GM19468 (cell line): ENCODE measurements around the gene ETV7.

Experiments
- ATAC-seq: cut with Tn5 transposase; IDR thresholded peaks from one replicate; pipeline ENCODE4 v1.9.1; 2021; ENCODE audit warnings: mild to moderate bottlenecking, moderate library complexity, moderate number of reproducible peaks; ENCODE audit not compliant: unreplicated experiment; ENCODE audit errors: extremely low read depth

ETV7 gene

GRCh38 chr6:36386495-36387439 lies 702 bp downstream of the ETV7 start:
- no peak for ATAC-seq

- no peak for ATAC-seq
Measured at GRCh38 chr6:36384095-36384494, 3.4 kb downstream of the ETV7 start.

DNA sequence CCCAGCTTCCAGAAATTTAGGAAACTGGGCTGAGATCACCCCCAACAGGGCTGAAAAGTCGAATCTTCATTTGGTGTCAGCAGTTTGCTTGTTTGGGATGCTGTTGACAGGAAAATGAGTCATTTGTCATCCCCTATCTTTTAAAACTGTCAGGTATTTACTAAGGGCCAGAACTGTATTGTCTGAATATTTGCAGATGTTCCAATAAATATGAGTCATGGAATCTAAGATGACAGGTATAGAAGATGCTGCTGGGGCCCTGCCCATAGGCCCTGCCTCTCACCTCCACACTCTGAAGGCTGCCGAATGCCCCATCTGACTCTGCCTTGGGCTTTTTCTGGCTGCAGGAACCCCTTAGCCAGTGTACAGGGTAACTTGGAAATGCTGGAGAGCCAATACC lies 3.9 kb downstream of the ETV7 start:
- ATAC-seq: no peak

GRCh38 chr6:36382976-36383375 lies 4.5 kb downstream of the ETV7 start:
- ATAC-seq: no peak

- ATAC-seq: no peak
Measured at GRCh38 chr6:36381502-36382389, 5.7 kb downstream of the ETV7 start.

- no peak for ATAC-seq
Measured at GRCh38 chr6:36380166-36380565, 7.3 kb downstream of the ETV7 start.

- ATAC-seq: no peak
Measured at GRCh38 chr6:36378936-36379335, 8.5 kb downstream of the ETV7 start.

DNA sequence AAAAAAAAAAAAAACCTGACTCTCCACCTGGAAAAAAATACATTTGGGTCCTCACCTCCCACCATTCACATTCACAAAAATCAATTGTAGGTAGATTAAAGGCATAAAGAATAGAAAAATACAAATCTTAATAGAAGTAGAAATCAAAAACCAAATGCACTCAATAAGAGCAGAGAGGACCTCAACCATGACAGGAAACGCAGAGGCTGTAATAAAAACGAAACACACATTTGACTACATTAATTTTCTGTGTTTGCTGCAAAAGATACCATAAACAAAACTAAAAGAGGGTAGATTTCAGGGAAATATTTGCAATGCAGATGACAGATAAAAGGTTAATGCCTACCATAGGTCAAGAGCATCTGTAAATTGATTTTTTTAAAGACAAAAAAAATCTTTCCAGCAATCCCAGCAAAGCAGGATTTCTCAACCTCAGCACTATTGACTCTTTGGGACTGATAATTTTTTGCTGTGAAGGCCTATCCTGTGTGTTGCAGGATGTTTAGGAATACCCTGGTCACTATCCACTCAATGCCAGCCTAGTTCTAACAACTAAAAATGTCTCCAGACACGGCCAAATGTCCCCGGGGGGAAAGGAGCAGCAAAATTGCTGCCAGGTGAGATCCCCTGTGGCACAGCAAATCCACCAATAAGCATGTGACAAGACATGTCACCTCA lies 9.1 kb downstream of the ETV7 start:
- ATAC-seq: no peak

DNA sequence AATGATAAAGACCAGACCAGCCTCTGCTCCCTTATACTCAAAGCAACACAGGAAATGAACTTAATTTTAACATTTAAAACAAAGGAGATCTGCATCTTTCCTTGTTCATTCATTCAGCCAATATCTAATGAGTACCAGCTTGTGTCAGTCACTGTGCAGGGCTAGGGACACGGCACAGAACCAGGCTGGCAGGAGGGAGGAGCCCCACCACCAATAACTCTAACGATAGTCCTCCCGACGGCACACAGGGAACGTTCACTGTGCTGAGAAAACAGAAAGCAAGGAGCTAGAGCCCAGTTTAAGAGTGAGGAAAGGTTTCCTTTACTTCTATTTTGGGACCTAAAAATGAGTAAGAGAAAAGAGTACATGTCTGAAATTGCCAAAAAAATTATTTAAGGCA lies 9.9 kb downstream of the ETV7 start:
- ATAC-seq: no peak

DNA sequence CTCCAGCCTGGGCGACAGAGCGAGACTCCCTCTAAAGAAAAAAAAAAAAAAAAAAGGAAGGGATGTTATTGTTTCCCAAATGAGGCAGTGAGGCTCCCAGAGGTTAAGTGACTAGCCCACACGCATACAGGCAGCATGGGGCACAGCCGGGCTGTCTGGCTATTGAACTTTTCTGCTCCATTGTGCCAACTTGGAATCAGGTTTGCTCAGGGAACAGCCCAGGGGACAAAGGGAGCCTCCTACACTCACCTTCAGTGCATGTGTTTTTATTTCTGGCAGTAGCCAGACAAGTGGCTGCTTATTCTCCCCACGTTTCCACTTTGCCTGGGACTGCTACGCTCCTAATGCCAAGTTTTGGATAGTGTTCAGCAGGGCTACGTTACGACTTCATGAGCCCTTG lies 10.7 kb downstream of the ETV7 start:
- ATAC-seq: no peak

- no peak for ATAC-seq
Measured at GRCh38 chr6:36376183-36376582, 11.3 kb downstream of the ETV7 start.

DNA sequence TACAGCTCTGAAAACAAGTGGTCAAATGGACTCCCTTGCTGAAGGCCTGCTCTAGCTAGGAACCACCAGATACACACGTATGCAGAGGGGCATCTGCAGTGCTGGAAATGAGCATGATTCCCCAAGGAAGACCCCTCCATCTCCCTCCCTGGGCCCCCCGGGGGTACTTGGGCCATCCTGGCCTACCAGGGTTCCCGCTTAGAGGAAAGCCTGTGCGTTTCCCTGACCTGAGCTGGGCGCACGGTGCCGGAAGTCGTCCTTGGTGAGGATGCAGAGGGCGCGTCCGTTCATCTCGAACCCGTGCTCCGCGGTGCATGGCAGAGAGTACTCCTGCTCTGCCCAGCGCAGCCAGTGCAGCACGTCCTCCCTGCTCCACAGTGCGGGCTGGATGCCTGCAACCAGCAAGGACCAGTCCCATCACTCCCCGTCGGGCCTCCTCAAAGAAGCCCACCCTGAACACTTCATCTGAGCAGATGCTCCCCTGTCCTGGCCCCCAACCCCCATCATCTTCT lies 11.8 kb downstream of the ETV7 start:
- ATAC-seq: no peak

- no peak for ATAC-seq
Measured at GRCh38 chr6:36374972-36375371, 12.5 kb downstream of the ETV7 start.

GRCh38 chr6:36374194-36374593 lies 13.3 kb downstream of the ETV7 start:
- no peak for ATAC-seq

GRCh38 chr6:36373368-36374019 lies 14.0 kb downstream of the ETV7 start:
- ATAC-seq: no peak

DNA sequence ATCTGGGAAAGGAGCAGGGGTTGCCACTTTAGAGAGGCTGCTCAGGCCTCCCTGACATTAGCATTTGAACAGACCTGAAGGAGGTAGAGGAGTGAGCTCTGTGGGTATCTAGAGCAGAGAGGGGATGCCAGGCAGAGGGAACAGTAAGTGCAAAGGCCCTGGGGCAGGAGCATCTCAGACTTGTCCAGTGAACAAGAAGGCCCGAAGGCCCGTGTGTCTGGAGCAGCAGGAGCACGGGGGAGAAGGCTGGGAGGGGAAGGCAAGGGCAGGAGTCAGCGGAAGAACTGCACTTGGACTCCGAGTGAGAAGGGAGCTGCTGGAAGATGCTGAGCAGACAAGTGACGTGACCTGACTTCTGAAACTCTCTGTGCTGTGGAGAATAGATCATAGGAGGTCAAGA lies 15.4 kb downstream of the ETV7 start:
- no peak for ATAC-seq

DNA sequence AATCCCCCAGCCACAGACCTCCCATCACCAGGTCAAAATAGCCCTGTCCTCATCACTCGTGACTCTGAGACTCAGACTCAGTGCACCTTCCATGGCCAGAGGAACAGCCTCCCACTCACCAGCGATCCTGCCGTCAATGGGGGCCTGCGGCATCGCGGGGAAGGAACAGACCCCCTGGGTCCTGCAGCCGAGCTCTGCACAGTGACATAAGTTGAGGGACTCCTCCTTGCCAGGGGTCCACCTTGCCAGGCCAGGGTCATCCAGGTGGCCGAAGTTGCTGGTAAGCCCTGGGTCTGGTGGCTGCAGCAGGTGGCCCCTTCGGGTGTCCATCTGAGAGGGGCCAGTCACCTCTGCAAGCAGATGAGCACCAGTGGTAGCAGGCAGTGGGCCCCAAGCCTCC lies 16.3 kb downstream of the ETV7 start:
- ATAC-seq: no peak

DNA sequence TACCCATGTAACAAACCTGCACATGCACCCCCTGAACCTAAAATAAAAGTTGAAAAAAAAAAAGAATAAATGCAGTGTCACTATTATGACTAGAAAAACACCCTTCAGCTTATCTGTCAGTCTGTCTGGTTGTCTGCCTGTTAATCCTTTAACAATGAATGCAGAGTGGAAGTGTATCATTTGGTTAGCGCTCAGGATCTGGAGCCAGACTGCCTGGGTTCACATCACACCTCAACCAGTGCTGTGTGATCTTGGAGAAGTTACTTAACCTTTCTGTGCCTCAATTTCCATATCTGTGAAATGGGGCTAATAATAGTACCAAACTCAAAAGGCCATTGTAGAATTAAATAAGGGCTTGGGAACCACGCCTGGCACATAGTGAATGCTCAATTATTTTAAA lies 16.8 kb downstream of the ETV7 start:
- ATAC-seq: no peak

- no peak for ATAC-seq
Measured at GRCh38 chr6:36368921-36369865, 18.3 kb downstream of the ETV7 start.
